ENCODE results near the gene PAFAH1B1.
"Not testable (repeated sequence)": the region's sequence is repeated elsewhere in the genome, so short reads cannot be mapped to it uniquely, and the experiment has no call there.

PAFAH1B1 gene

GRCh38 chr17:2693561-2694380 is 100.3 kb downstream of the PAFAH1B1 start:
- Histone ChIP-seq H3K27me3 (ENCODE audit: control insufficient read depth, insufficient read depth, low read length) (no peaks in the 10 kb centered on the region), H3K4me3 (ENCODE audit: low read length) (no peak overlapping the region), H3K4me2 (ENCODE audit: low read length) (no peak overlapping the region), H3K9me3 (replicated peaks; ENCODE audit: low read length) (no peaks in the 10 kb centered on the region), H3K36me3 (ENCODE audit: insufficient read depth, low read length) (peaks cover 39% of the 10 kb centered on the region), H3K4me1 (ENCODE audit: control insufficient read depth, insufficient read depth, low read length) (no peaks in the 10 kb centered on the region), H3K9ac (ENCODE audit: low read depth, low read length) (no peak overlapping the region)

GRCh38 chr17:2694381-2695242 is 101.2 kb downstream of the PAFAH1B1 start:
- Histone ChIP-seq H3K4me3 (ENCODE audit: low read length) (no peak overlapping the region), H3K9ac (ENCODE audit: low read depth, low read length) (no peak overlapping the region), H3K36me3 (ENCODE audit: insufficient read depth, low read length) (peaks cover 45% of the 10 kb centered on the region)

GRCh38 chr17:2695243-2695960 is 101.9 kb downstream of the PAFAH1B1 start:
- Histone ChIP-seq H3K9me3 (replicated peaks; ENCODE audit: low read length) (no peaks in the 10 kb centered on the region), H3K9ac (ENCODE audit: low read depth, low read length) (no peak overlapping the region), H3K27me3 (ENCODE audit: control insufficient read depth, insufficient read depth, low read length) (no peaks in the 10 kb centered on the region), H3K4me1 (ENCODE audit: control insufficient read depth, insufficient read depth, low read length) (no peaks in the 10 kb centered on the region), H3K36me3 (ENCODE audit: insufficient read depth, low read length) (peaks cover 48% of the 10 kb centered on the region), H3K4me2 (ENCODE audit: low read length) (no peak overlapping the region), H3K4me3 (ENCODE audit: low read length) (no peak overlapping the region)

More at GRCh38 chr17:2694381-2695242, 101.2 kb downstream of the PAFAH1B1 start:
- Histone ChIP-seq H3K4me2 (ENCODE audit: low read length) (no peak overlapping the region), H3K9me3 (replicated peaks; ENCODE audit: low read length) (no peaks in the 10 kb centered on the region), H3K4me1 (ENCODE audit: control insufficient read depth, insufficient read depth, low read length) (no peaks in the 10 kb centered on the region), H3K27me3 (ENCODE audit: control insufficient read depth, insufficient read depth, low read length) (no peaks in the 10 kb centered on the region)

- peaks cover 55% of the 10 kb centered on the region for H3K36me3 ChIP-seq (ENCODE audit: insufficient read depth, low read length)
Observed at GRCh38 chr17:2695961-2696760, 102.7 kb downstream of the PAFAH1B1 start.

GRCh38 chr17:2697611-2698162 is 104.2 kb downstream of the PAFAH1B1 start:
- Histone ChIP-seq H3K27me3 (ENCODE audit: control insufficient read depth, insufficient read depth, low read length) (no peaks in the 10 kb centered on the region), H3K9me3 (replicated peaks; ENCODE audit: low read length) (no peaks in the 10 kb centered on the region), H3K4me1 (ENCODE audit: control insufficient read depth, insufficient read depth, low read length) (no peaks in the 10 kb centered on the region), H3K9ac (ENCODE audit: low read depth, low read length) (no peak overlapping the region), H3K36me3 (ENCODE audit: insufficient read depth, low read length) (peaks cover 60% of the 10 kb centered on the region), H3K4me3 (ENCODE audit: low read length) (no peak overlapping the region), H3K4me2 (ENCODE audit: low read length) (no peak overlapping the region)

More at GRCh38 chr17:2695961-2696760, 102.7 kb downstream of the PAFAH1B1 start:
- Histone ChIP-seq H3K4me3 (ENCODE audit: low read length) (no peak overlapping the region), H3K9me3 (replicated peaks; ENCODE audit: low read length) (no peaks in the 10 kb centered on the region), H3K4me1 (ENCODE audit: control insufficient read depth, insufficient read depth, low read length) (no peaks in the 10 kb centered on the region), H3K27me3 (ENCODE audit: control insufficient read depth, insufficient read depth, low read length) (no peaks in the 10 kb centered on the region), H3K4me2 (ENCODE audit: low read length) (no peak overlapping the region), H3K9ac (ENCODE audit: low read depth, low read length) (no peak overlapping the region)

GRCh38 chr17:2699216-2699805 is 105.9 kb downstream of the PAFAH1B1 start:
- H3K9ac ChIP-seq (ENCODE audit: low read depth, low read length); H3K4me2 ChIP-seq (ENCODE audit: low read length); H3K27me3 ChIP-seq (ENCODE audit: control insufficient read depth, insufficient read depth, low read length); H3K4me3 ChIP-seq (ENCODE audit: low read length); H3K4me1 ChIP-seq (ENCODE audit: control insufficient read depth, insufficient read depth, low read length); H3K9me3 ChIP-seq (replicated peaks; ENCODE audit: low read length): not testable (repeated sequence)
- H3K36me3 ChIP-seq (ENCODE audit: insufficient read depth, low read length), result peaks cover 63% of the 10 kb centered on the region

- Histone ChIP-seq H3K27me3 (ENCODE audit: control insufficient read depth, insufficient read depth, low read length) (no peaks in the 10 kb centered on the region), H3K4me2 (ENCODE audit: low read length) (no peak overlapping the region), H3K4me3 (ENCODE audit: low read length) (no peak overlapping the region), H3K9me3 (replicated peaks; ENCODE audit: low read length) (no peaks in the 10 kb centered on the region), H3K4me1 (ENCODE audit: control insufficient read depth, insufficient read depth, low read length) (peaks cover 3% of the 10 kb centered on the region), H3K36me3 (ENCODE audit: insufficient read depth, low read length) (peaks cover 65% of the 10 kb centered on the region), H3K9ac (ENCODE audit: low read depth, low read length) (no peak overlapping the region)
Observed at GRCh38 chr17:2700030-2700490, 106.6 kb downstream of the PAFAH1B1 start.

- Histone ChIP-seq H3K36me3 (ENCODE audit: insufficient read depth, low read length) (peaks cover 61% of the 10 kb centered on the region), H3K9me3 (replicated peaks; ENCODE audit: low read length) (no peaks in the 10 kb centered on the region), H3K9ac (ENCODE audit: low read depth, low read length) (no peak overlapping the region), H3K4me1 (ENCODE audit: control insufficient read depth, insufficient read depth, low read length) (peaks cover 8% of the 10 kb centered on the region), H3K4me3 (ENCODE audit: low read length) (no peak overlapping the region), H3K27me3 (ENCODE audit: control insufficient read depth, insufficient read depth, low read length) (no peaks in the 10 kb centered on the region), H3K4me2 (ENCODE audit: low read length) (no peak overlapping the region)
Observed at GRCh38 chr17:2700491-2701141, 107.2 kb downstream of the PAFAH1B1 start.

- Histone ChIP-seq H3K9ac (ENCODE audit: low read depth, low read length) (no peak overlapping the region), H3K9me3 (replicated peaks; ENCODE audit: low read length) (no peaks in the 10 kb centered on the region), H3K27me3 (ENCODE audit: control insufficient read depth, insufficient read depth, low read length) (no peaks in the 10 kb centered on the region), H3K4me1 (ENCODE audit: control insufficient read depth, insufficient read depth, low read length) (peaks cover 15% of the 10 kb centered on the region), H3K4me3 (ENCODE audit: low read length) (no peak overlapping the region), H3K4me2 (ENCODE audit: low read length) (no peak overlapping the region), H3K36me3 (ENCODE audit: insufficient read depth, low read length) (peaks cover 54% of the 10 kb centered on the region)
Observed at GRCh38 chr17:2701161-2701995, 107.9 kb downstream of the PAFAH1B1 start.
